ENCODE data around the gene NOP53.
"Not testable (repeated sequence)": the region's sequence is repeated elsewhere in the genome, so short reads cannot be mapped to it uniquely, and the experiment has no call there.

The NOP53 gene

DNA sequence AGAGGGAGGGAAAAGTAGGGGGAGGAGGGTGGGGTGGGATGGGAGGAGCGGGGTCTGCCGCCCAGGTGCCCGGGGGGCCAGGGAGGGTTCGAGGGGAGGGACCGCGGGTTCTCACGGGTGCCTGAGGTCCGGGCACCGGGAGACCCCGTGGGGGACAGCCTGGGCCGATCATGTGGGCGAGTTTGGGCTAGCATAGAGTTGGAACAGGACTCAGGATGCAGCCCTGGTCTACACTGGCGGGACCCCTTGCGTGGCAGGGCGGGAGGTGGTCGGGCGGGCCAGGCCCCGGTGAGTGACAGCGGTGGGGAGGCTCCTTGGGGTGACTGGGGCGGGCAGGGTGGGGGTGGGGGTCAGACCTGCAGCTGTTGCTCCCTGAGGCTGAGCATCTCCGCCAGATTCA lies 57.8 kb downstream of the NOP53 start:
- not testable (repeated sequence) for H3K4me3 ChIP-seq (ENCODE audit: low read depth, low read length)

- not testable (repeated sequence) for H3K4me3 ChIP-seq (ENCODE audit: low read depth, low read length)
These were observed 58.3 kb downstream of the NOP53 start for GRCh38 chr19:47803671-47804070.

GRCh38 chr19:47804451-47804850 lies 59.1 kb downstream of the NOP53 start, which contains the start of gene TPRX1:
TSS of gene TPRX1 (minus strand) at chr19:47804551. CDS start at chr19:47804539, 12 bp downstream.
- H3K4me3 ChIP-seq (ENCODE audit: low read depth, low read length): not testable (repeated sequence)

- H3K4me3 ChIP-seq (ENCODE audit: low read depth, low read length): no peak overlapping the region
These were observed 60.0 kb downstream of the NOP53 start for GRCh38 chr19:47805313-47805712.

DNA sequence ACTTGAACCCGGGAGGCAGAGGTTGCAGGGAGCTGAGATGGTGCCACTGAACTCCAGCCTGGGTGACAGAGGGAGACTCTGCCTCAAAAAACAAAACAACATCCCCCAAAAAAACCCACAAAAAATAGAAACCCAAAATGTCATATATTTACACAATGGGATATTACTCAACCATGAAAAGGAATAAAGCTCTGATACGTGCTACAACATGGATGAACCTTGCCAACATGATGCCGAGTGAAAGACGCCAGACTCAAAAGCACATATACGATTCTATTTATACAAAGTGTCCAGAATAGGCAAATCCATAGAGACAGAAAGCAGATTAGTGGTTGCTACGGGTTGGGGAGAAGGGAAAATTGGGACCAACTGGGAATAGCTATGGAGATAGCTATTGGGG lies 61.1 kb downstream of the NOP53 start:
- no peak overlapping the region for H3K4me3 ChIP-seq (ENCODE audit: low read depth, low read length)
